ENCODE results near the gene OR10G6. TPM values are rescaled to one million over a fixed set of nuclear protein-coding genes. Genes with fewer than 3 reads are reported as not detected.
"Not testable (repeated sequence)": the region's sequence is repeated elsewhere in the genome, so short reads cannot be mapped to it uniquely, and the experiment has no call there.

The OR10G6 gene
- total RNA-seq, 4 donors from 2014 or later = not detected

GRCh38 chr11:124026498-124026897 is 31.5 kb upstream of the OR10G6 start, which contains the start of gene OR10G8:
Gene OR10G8 (plus strand): TSS chr11:124026798. CDS start chr11:124029623, 2,825 bp downstream.
- Histone ChIP-seq H3K27me3 (no peaks in the 10 kb centered on the region), H3K4me1 (no peaks in the 10 kb centered on the region), H3K4me3 (no peak within 1 kb of the TSS), H3K36me3 (no peaks in the 10 kb centered on the region), H3K27ac (no peak within 1 kb of the TSS), H3K9me3 (no peaks in the 10 kb centered on the region)
- no peak for DNase-seq (ENCODE audit: low spot score in 2 of 2)
- TF ChIP-seq EP300 (IDR thresholded peaks at IDR 0.05) (no peak), CTCF (IDR thresholded peaks at IDR 0.05) (no peak), POLR2A (IDR thresholded peaks at IDR 0.05) (no peak)
- 39 to 83% methylated on average over 2 of the region's 2 CpGs for WGBS, 2 donors

- H3K36me3 ChIP-seq; H3K27ac ChIP-seq; H3K4me1 ChIP-seq; H3K4me3 ChIP-seq; H3K27me3 ChIP-seq; DNase-seq (ENCODE audit: low spot score in 2 of 2); H3K9me3 ChIP-seq: not testable (repeated sequence)
- WGBS, 2 donors = 90 to 95% methylated on average over 4 to 5 of the region's 9 CpGs
These were observed 20.9 kb upstream of the OR10G6 start for GRCh38 chr11:124015837-124016236.

- no peaks in the 10 kb centered on the region for H3K9me3 ChIP-seq
- TF ChIP-seq CTCF (IDR thresholded peaks at IDR 0.05) (no peak), POLR2A (IDR thresholded peaks at IDR 0.05) (no peak), EP300 (IDR thresholded peaks at IDR 0.05) (no peak)
- WGBS, 2 donors = 75 to 88% methylated on average over 2 of the region's 2 CpGs
- H3K27me3 ChIP-seq = no peaks in the 10 kb centered on the region
- no peak within 1 kb of the TSS for H3K27ac ChIP-seq
- H3K4me1 ChIP-seq = no peaks in the 10 kb centered on the region
- H3K36me3 ChIP-seq = no peaks in the 10 kb centered on the region
- DNase-seq (ENCODE audit: low spot score in 2 of 2) = no peak
- H3K4me3 ChIP-seq = no peak within 1 kb of the TSS
These were observed 17.7 kb upstream of the OR10G6 start, which contains the start of gene OR10G4 for GRCh38 chr11:124012697-124013096. Gene OR10G4 (plus strand): TSS chr11:124012997. CDS start chr11:124015575, 2,578 bp downstream.

- Histone ChIP-seq H3K4me1 (no peaks in the 10 kb centered on the region), H3K9me3 (peaks cover 0 to 11% (median 0%) of the 10 kb centered on the region in 4 donors), H3K27me3 (no peaks in the 10 kb centered on the region), H3K4me3 (no peak overlapping the region), H3K27ac (no peak overlapping the region), H3K36me3 (no peaks in the 10 kb centered on the region)
- no peak for DNase-seq (ENCODE audit: low spot score in 2 of 2)
- 72 to 89% methylated on average over 5 of the region's 5 CpGs for WGBS, 2 donors
- TF ChIP-seq CTCF (IDR thresholded peaks at IDR 0.05) (no peak), POLR2A (IDR thresholded peaks at IDR 0.05) (no peak), EP300 (IDR thresholded peaks at IDR 0.05) (no peak)
These were observed 15.7 kb downstream of the OR10G6 start for GRCh38 chr11:123979311-123979710.

- Histone ChIP-seq H3K4me1 (no peaks in the 10 kb centered on the region), H3K4me3 (no peak within 1 kb of the TSS), H3K27ac (no peak within 1 kb of the TSS), H3K36me3 (no peaks in the 10 kb centered on the region), H3K27me3 (no peaks in the 10 kb centered on the region), H3K9me3 (peaks cover 0 to 5% (median 0%) of the 10 kb centered on the region in 4 donors)
- TF ChIP-seq EP300 (IDR thresholded peaks at IDR 0.05) (no peak), CTCF (IDR thresholded peaks at IDR 0.05) (no peak), POLR2A (IDR thresholded peaks at IDR 0.05) (no peak)
- no peak for DNase-seq (ENCODE audit: low spot score in 2 of 2)
These were observed 17.1 kb downstream of the OR10G6 start, which contains the start of gene OR10S1 for GRCh38 chr11:123977731-123978347. Gene OR10S1 (minus strand): TSS chr11:123977781. CDS start chr11:123977664, 117 bp downstream.
